Measurements from ENCODE around the gene IDH3G.
"Not testable (repeated sequence)": the region's sequence is repeated elsewhere in the genome, so short reads cannot be mapped to it uniquely, and the experiment has no call there.

The IDH3G gene

GRCh38 chrX:153746991-153747390 is 47.2 kb downstream of the IDH3G start:
- DNase-seq = not testable (repeated sequence)

DNA sequence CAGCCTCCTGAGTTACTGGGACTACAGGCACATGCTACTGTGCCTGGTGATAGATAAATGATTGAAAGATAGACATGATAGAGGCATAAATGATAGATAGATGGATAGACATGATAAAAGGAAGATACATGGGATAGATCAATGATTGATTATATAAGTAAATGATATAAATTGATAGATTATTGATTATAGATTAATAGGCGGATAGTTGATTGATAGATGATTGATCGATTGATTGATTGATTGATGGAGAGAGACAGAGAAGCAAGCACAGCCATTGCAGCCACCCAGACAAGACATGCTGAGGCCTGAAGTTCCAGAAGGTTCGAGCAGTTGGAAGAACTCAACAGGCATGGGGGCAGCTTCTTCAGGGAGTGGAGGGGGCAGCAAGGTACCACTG is 47.8 kb downstream of the IDH3G start:
- DNase-seq = no peak

- not testable (repeated sequence) for DNase-seq
Observed at GRCh38 chrX:153745067-153745433, 49.1 kb downstream of the IDH3G start.

DNA sequence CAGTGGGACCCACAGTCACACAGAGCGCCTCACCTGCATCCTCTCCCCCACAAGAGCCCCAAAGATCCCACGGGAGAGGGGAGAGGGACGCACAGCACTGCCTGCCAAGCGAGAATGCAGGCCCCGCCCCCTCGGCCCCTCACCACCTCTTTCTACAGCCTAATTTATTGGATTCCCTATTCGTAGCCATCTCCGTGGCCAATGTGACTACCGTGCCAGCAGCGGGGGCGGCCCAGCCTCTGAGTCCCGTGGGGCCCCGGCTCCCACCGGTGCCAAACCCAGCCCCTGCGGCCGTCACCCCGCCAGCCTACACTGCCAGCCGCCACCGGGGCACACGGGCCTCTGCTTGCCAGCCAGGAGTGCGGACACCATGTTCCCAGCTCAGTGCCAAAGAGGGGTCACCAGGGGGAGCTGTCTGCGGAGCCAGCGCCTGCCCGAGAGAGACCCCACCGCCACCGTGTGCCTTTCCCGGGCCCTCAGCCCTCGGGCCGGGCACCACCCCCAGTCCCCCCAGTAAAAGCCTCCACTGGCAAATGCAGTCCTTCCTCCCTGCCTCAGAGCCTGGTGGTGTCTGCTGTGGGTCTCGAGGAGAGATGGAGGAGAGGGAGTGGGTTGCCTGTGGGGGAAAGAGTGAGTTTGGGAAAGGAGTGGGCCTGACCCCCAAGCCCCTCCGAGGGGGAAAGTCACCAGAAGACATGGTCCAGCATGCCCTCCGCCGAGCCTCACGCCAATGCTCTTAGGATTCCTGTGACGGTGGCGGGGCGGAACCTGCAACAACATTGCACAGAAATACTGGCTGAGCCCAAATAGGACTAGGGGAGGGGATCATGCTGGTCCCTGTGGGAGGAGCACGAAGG is 49.7 kb downstream of the IDH3G start:
- DNase-seq = no peak

DNA sequence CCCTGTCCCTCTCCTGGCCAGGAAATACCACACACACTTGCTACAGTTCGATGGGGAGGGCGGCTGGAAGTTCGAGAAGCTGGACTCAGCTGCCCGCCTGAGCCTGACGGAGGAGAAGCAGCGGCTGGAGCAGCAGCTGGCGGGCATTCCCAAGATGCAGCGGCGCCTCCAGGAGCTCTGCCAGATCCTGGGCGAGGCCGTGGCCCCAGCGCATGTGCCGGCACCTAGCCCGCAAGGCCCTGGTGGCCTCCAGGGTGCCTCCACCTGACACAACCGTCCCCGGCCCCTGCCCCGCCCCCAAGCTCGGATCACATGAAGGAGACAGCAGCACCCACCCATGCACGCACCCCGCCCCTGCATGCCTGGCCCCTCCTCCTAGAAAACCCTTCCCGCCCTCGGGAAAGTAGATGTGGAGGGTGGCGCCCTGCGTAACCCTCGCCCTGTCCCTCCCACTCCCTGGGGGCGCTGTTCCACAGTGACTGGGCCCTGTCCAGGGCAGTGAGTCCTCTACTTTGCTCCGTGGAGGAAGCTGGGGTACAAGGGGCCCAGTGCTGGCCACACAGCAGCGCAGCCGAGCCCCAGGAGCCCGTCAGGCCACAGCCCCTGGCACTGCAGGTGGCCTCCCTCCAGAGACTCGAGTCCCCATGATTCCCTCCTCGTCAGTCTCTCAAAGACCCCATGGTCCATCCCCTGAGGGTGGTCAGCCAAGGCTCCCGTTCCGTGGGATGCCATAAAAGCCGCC is 50.5 kb downstream of the IDH3G start:
- DNase-seq = not testable (repeated sequence)

- DNase-seq = not testable (repeated sequence)
Observed at GRCh38 chrX:153742796-153743467, 51.2 kb downstream of the IDH3G start.

- not testable (repeated sequence) for DNase-seq
Observed at GRCh38 chrX:153742111-153742510, 52.1 kb downstream of the IDH3G start.

GRCh38 chrX:153741446-153741845 is 52.7 kb downstream of the IDH3G start:
- no peak for DNase-seq

GRCh38 chrX:153740631-153741222 is 53.4 kb downstream of the IDH3G start:
- DNase-seq = no peak

DNA sequence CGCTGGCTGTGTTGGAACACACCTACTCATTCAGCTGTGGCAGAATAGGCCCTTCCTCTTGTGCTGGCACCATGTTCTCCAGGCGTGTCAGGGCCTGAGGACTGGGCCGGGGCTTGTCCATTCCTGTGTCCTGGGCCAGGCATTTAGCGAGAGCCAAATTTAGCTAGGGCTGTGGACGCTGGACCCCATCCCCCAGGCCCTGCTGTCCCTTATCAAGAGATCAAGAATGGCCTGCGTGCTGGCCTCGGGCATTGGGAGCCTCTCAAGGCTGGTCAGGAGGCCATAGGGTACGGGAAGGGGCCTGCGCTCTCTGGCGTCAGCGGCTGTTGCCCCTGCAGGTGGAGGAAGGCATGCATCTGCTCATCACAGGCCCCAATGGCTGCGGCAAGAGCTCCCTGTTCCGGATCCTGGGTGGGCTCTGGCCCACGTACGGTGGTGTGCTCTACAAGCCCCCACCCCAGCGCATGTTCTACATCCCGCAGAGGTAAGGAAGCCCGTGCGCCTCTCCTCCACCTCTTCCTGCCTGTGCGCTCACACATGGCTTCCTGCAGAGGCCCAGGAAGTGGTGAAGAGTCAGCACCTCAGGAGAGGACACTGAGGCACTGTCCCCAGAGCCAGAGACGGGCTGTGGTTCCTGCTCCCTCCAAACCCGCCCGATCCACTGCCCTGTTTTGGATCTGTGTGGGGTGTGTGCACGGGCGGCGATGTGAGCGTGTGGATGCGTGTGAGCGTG is 54.3 kb downstream of the IDH3G start:
- peak; percentile 9 for DNase-seq

DNA sequence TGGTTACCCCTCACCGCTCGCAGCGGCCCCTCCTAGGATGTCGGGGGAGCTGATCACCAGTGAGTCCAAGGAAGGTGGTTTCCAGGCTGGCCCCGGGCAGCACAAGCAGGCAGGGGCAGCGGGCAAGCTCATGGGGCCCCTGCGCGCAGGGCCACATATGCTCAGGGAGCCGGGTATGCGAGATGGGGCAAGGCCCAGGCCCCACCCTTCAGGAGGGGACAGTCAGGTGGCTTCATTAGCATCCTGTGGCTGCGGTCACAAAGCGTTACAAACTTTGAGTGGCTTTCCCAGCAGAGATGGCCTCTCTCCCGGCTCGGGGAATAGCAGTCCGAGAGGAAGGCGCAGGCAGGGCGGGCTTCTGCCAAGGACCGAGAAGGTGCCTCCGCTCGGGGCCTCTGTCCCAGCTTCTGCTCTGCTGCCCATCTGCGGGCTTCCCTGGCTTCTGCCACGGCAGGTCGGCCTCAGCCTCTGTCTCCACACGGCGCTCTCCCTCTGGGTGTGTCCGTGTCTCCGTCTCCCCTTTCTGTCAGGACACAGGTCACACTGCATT is 56.0 kb downstream of the IDH3G start:
- DNase-seq = no peak

GRCh38 chrX:153736871-153737441 is 57.2 kb downstream of the IDH3G start:
- no peak for DNase-seq

GRCh38 chrX:153736071-153736820 is 57.9 kb downstream of the IDH3G start:
- no peak for DNase-seq
